ENCODE measurements around the gene RFXAP. TPM values are rescaled to one million over a fixed set of nuclear protein-coding genes. Genes with fewer than 3 reads are reported as not detected.

RFXAP gene
- total and polyA plus RNA-seq, 2 donors (not counting 3 experiments of a cell fraction or from before 2014, with no cell fraction given), result 3.0 to 7.2 TPM

GRCh38 chr13:36801035-36801434 lies 18.0 kb upstream of the RFXAP start:
- POLR2A ChIA-PET, result no interaction called here
- CTCF ChIA-PET, result no interaction called here
- DNase-seq (ENCODE audit: low read depth, low spot score) (no peak), FAIRE-seq (no peak)
- H3K4me3 ChIP-seq (replicated peaks in 1 of 3; ENCODE audit: insufficient read depth in 1 of 3, low read depth in 1 of 3, low read length in 3 of 3), result no peak overlapping the region
- no peaks in the 10 kb centered on the region for H3K36me3 ChIP-seq (ENCODE audit: control insufficient read depth in 2 of 2, extremely low read depth in 1 of 2, insufficient read depth in 2 of 2, low read length in 2 of 2)
- H3K9me3 ChIP-seq (replicated peaks; ENCODE audit: control insufficient read depth, insufficient read depth, low read length), result no peaks in the 10 kb centered on the region
- no peaks in the 10 kb centered on the region for H3K9me1 ChIP-seq (replicated peaks; ENCODE audit: control insufficient read depth, extremely low read depth, insufficient read depth, low read length)
- dilution Hi-C loops (cut with MboI; ENCODE audit: extremely low pct_ligation_motif_present, low sequenced_read_pairs), result no loop called here
- H3K79me2 ChIP-seq (ENCODE audit: control insufficient read depth, insufficient read depth, low read length), result no peaks in the 10 kb centered on the region
- TF ChIP-seq, protein P1, sequence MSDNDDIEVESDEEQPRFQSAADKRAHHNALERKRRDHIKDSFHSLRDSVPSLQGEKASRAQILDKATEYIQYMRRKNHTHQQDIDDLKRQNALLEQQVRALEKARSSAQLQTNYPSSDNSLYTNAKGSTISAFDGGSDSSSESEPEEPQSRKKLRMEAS (IDR thresholded peaks at IDR 0.05; ENCODE audit: insufficient read depth, insufficient read length), result no peak
- TF ChIP-seq FOS (IDR thresholded peaks at IDR 0.05; ENCODE audit: borderline replicate concordance, insufficient read depth, low read length), result no peak
- TF ChIP-seq, protein P2, sequence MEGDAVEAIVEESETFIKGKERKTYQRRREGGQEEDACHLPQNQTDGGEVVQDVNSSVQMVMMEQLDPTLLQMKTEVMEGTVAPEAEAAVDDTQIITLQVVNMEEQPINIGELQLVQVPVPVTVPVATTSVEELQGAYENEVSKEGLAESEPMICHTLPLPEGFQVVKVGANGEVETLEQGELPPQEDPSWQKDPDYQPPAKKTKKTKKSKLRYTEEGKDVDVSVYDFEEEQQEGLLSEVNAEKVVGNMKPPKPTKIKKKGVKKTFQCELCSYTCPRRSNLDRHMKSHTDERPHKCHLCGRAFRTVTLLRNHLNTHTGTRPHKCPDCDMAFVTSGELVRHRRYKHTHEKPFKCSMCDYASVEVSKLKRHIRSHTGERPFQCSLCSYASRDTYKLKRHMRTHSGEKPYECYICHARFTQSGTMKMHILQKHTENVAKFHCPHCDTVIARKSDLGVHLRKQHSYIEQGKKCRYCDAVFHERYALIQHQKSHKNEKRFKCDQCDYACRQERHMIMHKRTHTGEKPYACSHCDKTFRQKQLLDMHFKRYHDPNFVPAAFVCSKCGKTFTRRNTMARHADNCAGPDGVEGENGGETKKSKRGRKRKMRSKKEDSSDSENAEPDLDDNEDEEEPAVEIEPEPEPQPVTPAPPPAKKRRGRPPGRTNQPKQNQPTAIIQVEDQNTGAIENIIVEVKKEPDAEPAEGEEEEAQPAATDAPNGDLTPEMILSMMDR (IDR thresholded peaks at IDR 0.05; ENCODE audit: extremely low read depth in 1 of 2, insufficient read depth in 1 of 2, low read depth in 1 of 2, low read length in 2 of 2), result no peak
- no peak for TF ChIP-seq EZH2 (IDR thresholded peaks at IDR 0.05; ENCODE audit: borderline replicate concordance, low read depth, low read length, severe bottlenecking)
- no peak for TF ChIP-seq GATA2 (IDR thresholded peaks at IDR 0.05; ENCODE audit: insufficient read depth, insufficient read length, low read depth, low read length)
- TF ChIP-seq JUN (IDR thresholded peaks at IDR 0.05; ENCODE audit: borderline replicate concordance, insufficient read depth, insufficient read length, low read depth), result no peak
- TF ChIP-seq POLR2A (IDR thresholded peaks at IDR 0.05; ENCODE audit: low read depth, low read length), result no peak
- no peak for TF ChIP-seq MYC (IDR thresholded peaks at IDR 0.05; ENCODE audit: low read depth, low read length)
- TF ChIP-seq POLR2AphosphoS5 (IDR thresholded peaks at IDR 0.05; ENCODE audit: insufficient read depth, low read depth, low read length), result no peak
- no peak overlapping the region for H2AFZ ChIP-seq (ENCODE audit: low read depth, low read length)
- intact Hi-C loops (cut with micrococcal nuclease), result no loop called here
- H3K27me3 ChIP-seq (ENCODE audit: control insufficient read depth in 2 of 2, insufficient read depth in 2 of 2, low read length in 2 of 2), result peaks cover 2 to 7% of the 10 kb centered on the region in 2 experiments
- H3K9ac ChIP-seq (replicated peaks; ENCODE audit: extremely low read depth, insufficient read depth, low read length), result no peak overlapping the region
- H3K4me1 ChIP-seq (ENCODE audit: control insufficient read depth, extremely low read depth, insufficient read depth, low read length), result no peaks in the 10 kb centered on the region
- H3K27ac ChIP-seq (ENCODE audit: insufficient read depth, low read depth, low read length), result no peak overlapping the region
- no peak overlapping the region for H3K4me2 ChIP-seq (ENCODE audit: insufficient read depth, low read length)
- no peaks in the 10 kb centered on the region for H4K20me1 ChIP-seq (replicated peaks; ENCODE audit: control insufficient read depth, extremely low read depth, insufficient read depth, low read length)
- BruUV-seq (replicated peaks), result no TSS peak
